SK-MEL-5 (cell line): ENCODE measurements around the gene IKBKG. TPM values are rescaled to one million over a fixed set of nuclear protein-coding genes. Genes with fewer than 3 reads are reported as not detected.

ENCODE experiments used
- small RNA-seq, 2 experiments: library from RNA; depleted of rRNA; stranded (forward); fragments of <200 nt; gene quantifications; one replicate each; pipeline ENCODE3, GENCODE V24; 2014
- total RNA-seq: library from RNA; depleted of rRNA; stranded (reverse); fragments of >200 nt; shearing (Covaris generic); gene quantifications from 2 replicates; pipeline ENCODE4 v1.2.3, GENCODE V29; 2014; rRNA removed

The IKBKG gene
- total RNA-seq, 1 experiment from 2014 or later, result 12.3 TPM

Small RNA genes lying within 50 kb of the gene (small RNA-seq; reads per million reads assigned to genes)
- 0 reads per million in 2 experiments for gene AC244090.1

Other genes with a start within 250 kb of the IKBKG start
- 108 and 138 TPM in 2 replicates for gene FLNA, start 173.0 kb upstream of the IKBKG start, total RNA-seq
- 15.4 and 21.3 TPM in 2 replicates for gene EMD, start 168.3 kb upstream of the IKBKG start, total RNA-seq
- 3,421 and 3,578 TPM in 2 replicates for gene RPL10, start 149.2 kb upstream of the IKBKG start, total RNA-seq
- gene DNASE1L1, start 138.4 kb upstream of the IKBKG start, total RNA-seq, result 53.4 and 56.8 TPM in 2 replicates
- gene TAFAZZIN, start 136.1 kb upstream of the IKBKG start, total RNA-seq, result 17.6 and 25.3 TPM in 2 replicates
- gene ATP6AP1, start 118.9 kb upstream of the IKBKG start, total RNA-seq, result 88.8 and 93.6 TPM in 2 replicates
- gene GDI1, start 110.5 kb upstream of the IKBKG start, total RNA-seq, result 48.8 and 61.9 TPM in 2 replicates
- gene FAM50A, start 103.5 kb upstream of the IKBKG start, total RNA-seq, result 83.0 and 85.2 TPM in 2 replicates
- gene PLXNA3, start 89.3 kb upstream of the IKBKG start, total RNA-seq, result not detected in 2 replicates
- 47.7 and 58.6 TPM in 2 replicates for gene LAGE3, start 68.3 kb upstream of the IKBKG start, total RNA-seq
- gene UBL4A, start 61.0 kb upstream of the IKBKG start, total RNA-seq, result 58.3 and 64.6 TPM in 2 replicates
- gene SLC10A3, start 57.0 kb upstream of the IKBKG start, total RNA-seq, result 9.8 and 11.9 TPM in 2 replicates
- 25.6 and 28.1 TPM in 2 replicates for gene FAM3A, start 31.4 kb upstream of the IKBKG start, total RNA-seq
- 39.1 and 52.7 TPM in 2 replicates for gene G6PD, start 774 bp upstream of the IKBKG start, total RNA-seq
- not detected in 2 replicates for gene CTAG1A, start 37.5 kb downstream of the IKBKG start, total RNA-seq
- not detected in 2 replicates for gene CTAG1B, start 71.7 kb downstream of the IKBKG start, total RNA-seq
- gene CTAG2, start 106.0 kb downstream of the IKBKG start, total RNA-seq, result 0.29 and 1.0 TPM in 2 replicates
- gene GAB3, start 203.5 kb downstream of the IKBKG start, total RNA-seq, result 0.40 and 0.61 TPM in 2 replicates
- gene DKC1, start 215.2 kb downstream of the IKBKG start, total RNA-seq, result 54.4 and 61.9 TPM in 2 replicates